Psoas muscle (tissue), 8 donors: ENCODE data around the gene GNB3. TPM values are rescaled to one million over a fixed set of nuclear protein-coding genes. Genes with fewer than 3 reads are reported as not detected.

Experiments used
- ATAC-seq, 4 donors: fragments of 200-7000 bp; cut with Tn5 transposase; one replicate each; pipeline ENCODE4 v1.9.1; 2020; ENCODE audit warnings: moderate library complexity in 3 of 4, mild to moderate bottlenecking in 2 of 4
- DNase-seq, 2 donors: peaks; one replicate each; pipeline ENCODE4 v3.0.0-alpha.2; 2020
- H3K27ac ChIP-seq: fragments of 200-600 bp; one replicate; pipeline ENCODE4 v1.8.0; 2022
- H3K27me3 ChIP-seq, 3 donors: fragments of 200-600 bp in 1 of 3; one replicate each; pipeline versions ENCODE4 v1.6.1 to v1.8.0; 2013 to 2022; ENCODE audit warnings: low read length in 2 of 3, mild to moderate bottlenecking in 2 of 3, moderate library complexity in 1 of 3; ENCODE audit not compliant: insufficient read depth in 3 of 3
- H3K36me3 ChIP-seq, 2 donors: fragments of 200-600 bp in 1 of 2; one replicate each; pipeline versions ENCODE4 v1.6.1 to v1.8.0; 2013 to 2022; ENCODE audit warnings: low read depth in 1 of 2, mild to moderate bottlenecking in 1 of 2, moderate library complexity in 1 of 2; ENCODE audit not compliant: insufficient read depth in 1 of 2
- H3K4me1 ChIP-seq: fragments of 200-600 bp; one replicate; pipeline ENCODE4 v1.8.0; 2022
- H3K4me3 ChIP-seq: fragments of 200-600 bp; one replicate; pipeline ENCODE4 v1.8.0; 2022; ENCODE audit warnings: mild to moderate bottlenecking
- H3K9me3 ChIP-seq: fragments of 200-600 bp; one replicate; pipeline ENCODE4 v1.8.0; 2022
- WGBS, 3 donors: extraction: QIAGEN DNeasy Blood & Tissue Kit; methylation state at CpG; one replicate each; pipeline versions ENCODE4 v1.1.6 to v1.1.7; 2013; 5-methylcytosine and 5-hydroxymethylcytosine counted together
- intact Hi-C, 2 donors: fragments of 100-400 bp; cut with DNase I; formaldehyde crosslinking; loops; one replicate each; pipeline versions ENCODE4 v1.11.0 to v1.14.2; 2022
- polyA plus RNA-seq, 3 donors: library from polyadenylated mRNA; stranded (reverse); fragments of 200-250 nt; gene quantifications; one replicate each; pipeline ENCODE4 v1.2.3, GENCODE V29; 2013
- total RNA-seq, 4 donors: library from RNA; stranded (reverse); fragmentation: NEBNext Ultra II Directional in 2 of 4; extraction: Animal tissue kit (Norgen Biotek cat#: 25700) in 2 of 4; gene quantifications; one replicate each; pipeline versions ENCODE4 v1.2.1 to v1.2.4, GENCODE V29; 2021 to 2023
- TF ChIP-seq, protein P1 (sequence below): fragments of 200-600 bp; IDR thresholded peaks from one replicate; pipeline ENCODE4 v1.8.0; 2022; ENCODE audit warnings: antibody characterized with exemption
- donor health status: healthy with polysubstance abuse.
- donor health status: DM: no; HTN: no; CAD: no; lungs with moderate emphysema.
- donor health status: Bipolar disorder and iron deficiency.
- donor health status: healthy.
- donor health status: DM: yes; HTN: yes; CAD: no.
- donor health status: DM: no; HTN: no; CAD: no.
- donor health status: DM: no; HTN: no; CAD: no.
- donor health status: DM: yes; HTN: yes; CAD: no.

Gene GNB3
- total and polyA plus RNA-seq, 7 donors: 0.13 to 0.69 (median 0.30) TPM

DNA sequence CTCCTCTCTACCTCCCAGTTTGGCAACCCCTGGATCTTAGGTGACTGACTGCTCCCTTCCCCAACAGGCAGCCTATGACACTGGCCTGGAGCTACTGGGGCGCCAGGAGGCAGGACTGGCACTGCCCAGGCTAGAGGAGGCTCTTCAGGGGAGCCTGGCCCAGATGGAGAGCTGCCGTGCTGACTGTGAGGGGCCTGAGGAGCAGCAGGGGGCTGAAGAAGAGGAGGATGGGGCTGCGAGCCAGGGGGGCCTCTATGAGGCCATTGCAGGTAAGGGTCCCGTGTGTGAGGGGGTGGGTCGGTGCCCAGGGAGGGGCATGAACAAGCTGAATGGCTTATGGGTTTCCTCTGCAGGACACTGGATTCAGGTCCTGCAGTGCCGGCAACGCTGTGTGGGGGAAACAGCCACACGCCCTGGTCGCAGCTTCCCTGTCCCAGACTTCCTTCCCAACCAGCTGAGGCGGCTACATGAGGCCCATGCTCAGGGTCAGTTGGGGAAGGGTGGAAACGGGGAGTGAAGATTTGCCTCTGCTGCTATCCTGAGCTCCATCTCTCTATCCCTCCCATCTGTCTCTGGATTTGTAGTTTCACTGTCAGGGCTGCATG, 10.3 kb upstream of the GNB3 start:
- H3K36me3 ChIP-seq: peaks cover 0 to 2% of the 10 kb centered on the region in 2 donors
- WGBS, 3 donors: 83 to 92% (median 91%) methylated on average over 9 to 11 of the region's 11 CpGs
- ATAC-seq (no peak), DNase-seq (no peak)
- H3K27ac ChIP-seq: no peak overlapping the region
- no peaks in the 10 kb centered on the region for H3K9me3 ChIP-seq
- peaks cover 3% of the 10 kb centered on the region for H3K4me1 ChIP-seq
- no peak overlapping the region for H3K4me3 ChIP-seq
- TF ChIP-seq, protein P1, sequence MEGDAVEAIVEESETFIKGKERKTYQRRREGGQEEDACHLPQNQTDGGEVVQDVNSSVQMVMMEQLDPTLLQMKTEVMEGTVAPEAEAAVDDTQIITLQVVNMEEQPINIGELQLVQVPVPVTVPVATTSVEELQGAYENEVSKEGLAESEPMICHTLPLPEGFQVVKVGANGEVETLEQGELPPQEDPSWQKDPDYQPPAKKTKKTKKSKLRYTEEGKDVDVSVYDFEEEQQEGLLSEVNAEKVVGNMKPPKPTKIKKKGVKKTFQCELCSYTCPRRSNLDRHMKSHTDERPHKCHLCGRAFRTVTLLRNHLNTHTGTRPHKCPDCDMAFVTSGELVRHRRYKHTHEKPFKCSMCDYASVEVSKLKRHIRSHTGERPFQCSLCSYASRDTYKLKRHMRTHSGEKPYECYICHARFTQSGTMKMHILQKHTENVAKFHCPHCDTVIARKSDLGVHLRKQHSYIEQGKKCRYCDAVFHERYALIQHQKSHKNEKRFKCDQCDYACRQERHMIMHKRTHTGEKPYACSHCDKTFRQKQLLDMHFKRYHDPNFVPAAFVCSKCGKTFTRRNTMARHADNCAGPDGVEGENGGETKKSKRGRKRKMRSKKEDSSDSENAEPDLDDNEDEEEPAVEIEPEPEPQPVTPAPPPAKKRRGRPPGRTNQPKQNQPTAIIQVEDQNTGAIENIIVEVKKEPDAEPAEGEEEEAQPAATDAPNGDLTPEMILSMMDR: no peak
- H3K27me3 ChIP-seq: peaks cover 0 to 37% (median 6%) of the 10 kb centered on the region in 3 donors
- intact Hi-C loops: no loop called here

DNA sequence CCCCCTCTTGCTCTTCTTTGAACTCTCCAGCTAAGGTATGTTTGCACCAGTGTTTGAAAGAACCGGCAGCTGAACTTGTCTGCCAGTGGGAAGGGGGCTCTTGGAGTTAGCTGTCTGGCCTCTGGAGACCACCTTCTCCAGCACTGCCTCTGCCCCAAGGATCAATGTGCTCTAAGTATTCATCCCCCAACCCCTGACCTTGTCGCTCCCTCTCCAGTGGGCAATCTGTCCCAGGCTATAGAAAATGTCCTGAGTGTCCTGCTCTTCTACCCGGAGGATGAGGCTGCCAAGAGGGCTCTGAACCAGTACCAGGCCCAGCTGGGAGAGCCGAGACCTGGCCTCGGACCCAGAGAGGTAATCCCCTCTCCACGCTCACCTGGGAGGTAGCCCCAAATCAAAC, 9.7 kb upstream of the GNB3 start:
- no peak for DNase-seq
- 84 to 94% (median 84%) methylated on average over 6 of the region's 6 CpGs for WGBS, 3 donors
- no peak overlapping the region for H3K4me3 ChIP-seq
- H3K27me3 ChIP-seq: peaks cover 0 to 31% (median 6%) of the 10 kb centered on the region in 3 donors
- no peak overlapping the region for H3K27ac ChIP-seq
- peaks cover 0 to 2% of the 10 kb centered on the region in 2 donors for H3K36me3 ChIP-seq
- TF ChIP-seq, protein P1: no peak
- no peaks in the 10 kb centered on the region for H3K4me1 ChIP-seq
- H3K9me3 ChIP-seq: no peaks in the 10 kb centered on the region
- ATAC-seq: no peak
- intact Hi-C loops: no loop called here

DNA sequence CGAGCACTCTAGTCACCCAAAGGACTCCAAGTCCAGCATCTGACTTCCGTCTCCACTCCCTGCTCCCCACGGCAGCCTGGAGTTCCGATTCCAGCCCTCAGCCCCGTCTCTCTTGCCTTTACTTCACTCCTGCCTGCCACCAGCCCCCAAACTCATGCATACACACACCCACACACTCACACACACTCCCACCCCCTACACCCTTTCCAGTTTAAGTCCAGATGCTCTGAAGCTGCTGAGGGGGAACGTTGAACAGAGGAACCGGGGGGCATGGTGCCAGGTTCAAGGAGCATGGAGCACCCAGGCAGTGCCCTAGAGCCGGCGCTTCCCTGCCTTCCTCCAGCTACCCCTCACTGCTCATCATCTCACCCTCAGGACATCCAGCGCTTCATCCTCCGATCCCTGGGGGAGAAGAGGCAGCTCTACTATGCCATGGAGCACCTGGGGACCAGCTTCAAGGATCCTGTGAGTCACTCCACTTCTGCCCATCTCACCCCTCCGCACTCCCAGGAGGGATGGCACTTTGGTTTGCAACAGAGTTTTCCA, 9.2 kb upstream of the GNB3 start:
- Histone ChIP-seq H3K27ac (no peak overlapping the region), H3K27me3 (peaks cover 0 to 25% (median 6%) of the 10 kb centered on the region in 3 donors)
- intact Hi-C loops: no loop called here

DNA sequence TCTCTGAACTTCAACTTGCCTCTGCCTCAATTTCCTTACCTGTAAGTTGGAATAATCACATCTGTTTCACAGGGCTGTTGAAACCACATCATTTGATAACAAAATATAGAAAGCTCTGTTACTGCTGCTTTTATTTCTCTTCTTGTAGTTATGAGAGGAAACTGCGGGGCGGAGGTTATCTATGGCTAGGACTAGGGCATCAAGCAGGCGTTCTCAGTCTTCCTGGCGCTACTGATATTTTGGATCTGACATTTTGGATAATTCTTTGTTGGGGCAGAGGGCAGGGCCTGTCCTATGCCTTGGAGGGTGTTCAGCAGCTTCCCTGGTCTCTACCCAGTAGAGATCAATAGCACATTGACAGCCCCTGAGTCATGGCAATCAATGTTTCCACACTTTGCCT, 8.6 kb upstream of the GNB3 start:
- 93 to 96% (median 95%) methylated on average over 4 of the region's 4 CpGs for WGBS, 3 donors
- Histone ChIP-seq H3K36me3 (peaks cover 0 to 2% of the 10 kb centered on the region in 2 donors), H3K4me3 (no peak overlapping the region), H3K9me3 (no peaks in the 10 kb centered on the region), H3K4me1 (no peaks in the 10 kb centered on the region), H3K27me3 (peaks cover 0 to 19% (median 6%) of the 10 kb centered on the region in 3 donors), H3K27ac (no peak overlapping the region)
- no peak for ATAC-seq
- intact Hi-C loops: no loop called here
- TF ChIP-seq, protein P1: no peak
- no peak for DNase-seq

More for the DNA sequence above, 9.2 kb upstream of the GNB3 start:
- DNase-seq: peak in 1 of 2 donors; percentile 23
- peaks cover 0 to 2% of the 10 kb centered on the region in 2 donors for H3K36me3 ChIP-seq
- TF ChIP-seq, protein P1: no peak
- WGBS, 3 donors: 84 to 85% (median 84%) methylated on average over 12 of the region's 12 CpGs
- ATAC-seq: no peak
- no peak overlapping the region for H3K4me3 ChIP-seq
- H3K9me3 ChIP-seq: no peaks in the 10 kb centered on the region
- no peaks in the 10 kb centered on the region for H3K4me1 ChIP-seq
